Central memory CD8-positive, alpha-beta T cell (primary cell): ENCODE data around the gene BIK.
A peak's percentile ranks its signal among the peaks of the same experiment; 100 is the strongest.
"Not testable (repeated sequence)": the region's sequence is repeated elsewhere in the genome, so short reads cannot be mapped to it uniquely, and the experiment has no call there.

Experiments
- ATAC-seq: fragments of 150-1000 bp; cut with Tn5 transposase; replicated peaks from 2 replicates; pipeline ENCODE4 v1.10.0; 2022; ENCODE audit warnings: mild to moderate bottlenecking, moderate FRiP score, moderate number of reproducible peaks; ENCODE audit not compliant: poor library complexity, severe bottlenecking; ENCODE audit errors: extremely low read depth
- DNase-seq, 2 donors: peaks; one replicate each; pipeline ENCODE4 v3.0.0; 2021; ENCODE audit warnings: low spot score in 2 of 2
- H3K27ac Mint-ChIP-seq: one replicate; pipeline ENCODE4 v1.8.0; 2022; ENCODE audit warnings: low read depth, mild to moderate bottlenecking, moderate library complexity, mixed read lengths
- H3K27me3 Mint-ChIP-seq: one replicate; pipeline ENCODE4 v1.8.0; 2022; ENCODE audit warnings: mixed read lengths
- H3K36me3 Mint-ChIP-seq: one replicate; pipeline ENCODE4 v1.8.0; 2022; ENCODE audit warnings: mild to moderate bottlenecking, moderate library complexity, mixed read lengths; ENCODE audit not compliant: insufficient read depth
- H3K4me1 Mint-ChIP-seq: one replicate; pipeline ENCODE4 v1.8.0; 2022; ENCODE audit warnings: mixed read lengths
- H3K4me3 Mint-ChIP-seq: one replicate; pipeline ENCODE4 v1.8.0; 2022; ENCODE audit warnings: mild to moderate bottlenecking, moderate library complexity, mixed read lengths
- H3K9me3 Mint-ChIP-seq: one replicate; pipeline ENCODE4 v1.8.0; 2022; ENCODE audit warnings: mixed read lengths

BIK gene

GRCh38 chr22:43129426-43130425, 19.2 kb downstream of the BIK start:
- H3K4me1 Mint-ChIP-seq: peaks cover 5% of the 10 kb centered on the region
- no peak overlapping the region for H3K4me3 Mint-ChIP-seq

GRCh38 chr22:43131773-43132501, 21.4 kb downstream of the BIK start:
- H3K4me3 Mint-ChIP-seq: no peak overlapping the region
- H3K27ac Mint-ChIP-seq: no peak overlapping the region
- no peak for ATAC-seq
- H3K9me3 Mint-ChIP-seq: no peaks in the 10 kb centered on the region
- no peak for DNase-seq
- peaks cover 6% of the 10 kb centered on the region for H3K36me3 Mint-ChIP-seq
- H3K27me3 Mint-ChIP-seq: no peaks in the 10 kb centered on the region
- peaks cover 5% of the 10 kb centered on the region for H3K4me1 Mint-ChIP-seq

More at GRCh38 chr22:43129426-43130425, 19.2 kb downstream of the BIK start:
- no peak for ATAC-seq
- Mint-ChIP-seq H3K27me3 (no peaks in the 10 kb centered on the region), H3K36me3 (peaks cover 4% of the 10 kb centered on the region), H3K9me3 (no peaks in the 10 kb centered on the region), H3K27ac (peak overlapping the region; percentile 49)
- no peak for DNase-seq

- ATAC-seq (no peak), DNase-seq (no peak)
- H3K4me3 Mint-ChIP-seq: no peak overlapping the region
- H3K36me3 Mint-ChIP-seq: peaks cover 9% of the 10 kb centered on the region
- no peaks in the 10 kb centered on the region for H3K27me3 Mint-ChIP-seq
- H3K9me3 Mint-ChIP-seq: no peaks in the 10 kb centered on the region
- no peak overlapping the region for H3K27ac Mint-ChIP-seq
- H3K4me1 Mint-ChIP-seq: peaks cover 6% of the 10 kb centered on the region
Observed at GRCh38 chr22:43133401-43133800, 22.9 kb downstream of the BIK start.

GRCh38 chr22:43134553-43134952, 24.0 kb downstream of the BIK start:
- Mint-ChIP-seq H3K27ac (no peak overlapping the region), H3K4me3 (no peak overlapping the region), H3K4me1 (peaks cover 9% of the 10 kb centered on the region), H3K36me3 (peaks cover 14% of the 10 kb centered on the region), H3K9me3 (no peaks in the 10 kb centered on the region), H3K27me3 (no peaks in the 10 kb centered on the region)
- DNase-seq: no peak
- no peak for ATAC-seq

- DNase-seq (no peak), ATAC-seq (no peak)
- Mint-ChIP-seq H3K27me3 (no peaks in the 10 kb centered on the region), H3K4me3 (no peak overlapping the region), H3K9me3 (no peaks in the 10 kb centered on the region), H3K27ac (no peak overlapping the region), H3K4me1 (peaks cover 9% of the 10 kb centered on the region), H3K36me3 (peaks cover 17% of the 10 kb centered on the region)
Observed at GRCh38 chr22:43135565-43135964, 25.0 kb downstream of the BIK start.

- peaks cover 9% of the 10 kb centered on the region for H3K4me1 Mint-ChIP-seq
- no peak for DNase-seq
- H3K4me3 Mint-ChIP-seq: no peak overlapping the region
- no peak overlapping the region for H3K27ac Mint-ChIP-seq
- peaks cover 17% of the 10 kb centered on the region for H3K36me3 Mint-ChIP-seq
- ATAC-seq: peak; percentile 56
- no peaks in the 10 kb centered on the region for H3K27me3 Mint-ChIP-seq
- H3K9me3 Mint-ChIP-seq: no peaks in the 10 kb centered on the region
Observed at GRCh38 chr22:43136255-43136654, 25.7 kb downstream of the BIK start.

- H3K27me3 Mint-ChIP-seq: no peaks in the 10 kb centered on the region
- H3K36me3 Mint-ChIP-seq: peaks cover 17% of the 10 kb centered on the region
- DNase-seq: no peak
Observed at GRCh38 chr22:43136801-43137200, 26.3 kb downstream of the BIK start.

GRCh38 chr22:43142880-43143562, 32.5 kb downstream of the BIK start, which contains the start of gene MCAT:
Gene MCAT (minus strand): TSS chr22:43143398. CDS start chr22:43143348, 50 bp downstream.
- peaks cover 15% of the 10 kb centered on the region for H3K4me1 Mint-ChIP-seq
- ATAC-seq (peak; percentile 78), DNase-seq (peak; percentile 55 to 64)
- H3K9me3 Mint-ChIP-seq: no peaks in the 10 kb centered on the region
- peak within 1 kb of the TSS; percentile 92 for H3K27ac Mint-ChIP-seq
- H3K27me3 Mint-ChIP-seq: no peaks in the 10 kb centered on the region
- H3K4me3 Mint-ChIP-seq: peak within 1 kb of the TSS; percentile 87
- H3K36me3 Mint-ChIP-seq: peaks cover 19% of the 10 kb centered on the region

More at GRCh38 chr22:43136801-43137200, 26.3 kb downstream of the BIK start:
- peaks cover 9% of the 10 kb centered on the region for H3K4me1 Mint-ChIP-seq
- ATAC-seq: no peak
- no peak overlapping the region for H3K27ac Mint-ChIP-seq
- no peak overlapping the region for H3K4me3 Mint-ChIP-seq
- H3K9me3 Mint-ChIP-seq: no peaks in the 10 kb centered on the region

- H3K36me3 Mint-ChIP-seq: peaks cover 11% of the 10 kb centered on the region
- DNase-seq (no peak), ATAC-seq (no peak)
- H3K4me3 Mint-ChIP-seq: no peak overlapping the region
- peaks cover 6% of the 10 kb centered on the region for H3K4me1 Mint-ChIP-seq
- no peak overlapping the region for H3K27ac Mint-ChIP-seq
- no peaks in the 10 kb centered on the region for H3K27me3 Mint-ChIP-seq
- no peaks in the 10 kb centered on the region for H3K9me3 Mint-ChIP-seq
Observed at GRCh38 chr22:43144949-43145348, 34.4 kb downstream of the BIK start.

- H3K4me1 Mint-ChIP-seq, ATAC-seq, H3K36me3 Mint-ChIP-seq, H3K9me3 Mint-ChIP-seq, DNase-seq, H3K27ac Mint-ChIP-seq, H3K27me3 Mint-ChIP-seq, H3K4me3 Mint-ChIP-seq: not testable (repeated sequence)
Observed at GRCh38 chr22:43145371-43145770, 34.8 kb downstream of the BIK start.

GRCh38 chr22:43146332-43146731, 35.8 kb downstream of the BIK start:
- not testable (repeated sequence) for H3K27ac Mint-ChIP-seq, DNase-seq, H3K27me3 Mint-ChIP-seq, H3K9me3 Mint-ChIP-seq, H3K4me3 Mint-ChIP-seq, ATAC-seq
- H3K4me1 Mint-ChIP-seq: peaks cover 16% of the 10 kb centered on the region
- peaks cover 12% of the 10 kb centered on the region for H3K36me3 Mint-ChIP-seq

- H3K27ac Mint-ChIP-seq: no peak overlapping the region
- no peak overlapping the region for H3K4me3 Mint-ChIP-seq
- DNase-seq (no peak), ATAC-seq (no peak)
- H3K9me3 Mint-ChIP-seq: no peaks in the 10 kb centered on the region
- no peaks in the 10 kb centered on the region for H3K27me3 Mint-ChIP-seq
- H3K4me1 Mint-ChIP-seq: peaks cover 24% of the 10 kb centered on the region
- peaks cover 8% of the 10 kb centered on the region for H3K36me3 Mint-ChIP-seq
Observed at GRCh38 chr22:43147821-43148220, 37.3 kb downstream of the BIK start.
